Panc1 (cell line): ENCODE results near the gene PLPP4. TPM values are rescaled to one million over a fixed set of nuclear protein-coding genes. Genes with fewer than 3 reads are reported as not detected.

ENCODE experiments used
- ATAC-seq: fragments of 200-7000 bp; cut with Tn5 transposase; 2 replicates; pipeline ENCODE4 v1.9.1; 2020; ENCODE audit warnings: mild to moderate bottlenecking, moderate library complexity
- BruUV-seq: library from RNA; stranded (reverse); fragments of 400-500 nt; replicated peaks from 2 replicates; lab custom pipeline; 2021; lab: Mats Ljungman, UMichigan
- CTCF ChIA-PET: fragments of 300-600 bp; sonication (Branson Sonifier 250); formaldehyde crosslinking; loops from one replicate; lab custom pipeline; 2022; ENCODE audit warnings: antibody characterized with exemption; lab: Charles Lee
- POLR2A ChIA-PET: fragments of 300-600 bp; sonication (Branson Sonifier 250); formaldehyde crosslinking; loops from one replicate; lab custom pipeline; 2022; ENCODE audit warnings: antibody characterized with exemption; lab: Charles Lee
- DNase-seq: peaks from one replicate; pipeline ENCODE4 v3.0.0-alpha.2; 2010; ENCODE audit warnings: low read depth, low spot score
- H3K27ac ChIP-seq: 2 replicates; pipeline ENCODE4 v1.5.1; 2011; ENCODE audit warnings: mild to moderate bottlenecking, low read length, inconsistent platforms
- H3K27me3 ChIP-seq: fragments of 200-500 bp; sonication (Bioruptor generic); 2 replicates; pipeline ENCODE4 v1.6.0; 2014; ENCODE audit warnings: low read length, inconsistent platforms; ENCODE audit not compliant: control insufficient read depth, insufficient read depth
- H3K36me3 ChIP-seq: fragments of 200-500 bp; sonication (Bioruptor generic); 2 replicates; pipeline ENCODE4 v1.5.1; 2014; ENCODE audit warnings: inconsistent platforms, mild to moderate bottlenecking, low read length, moderate library complexity; ENCODE audit not compliant: control insufficient read depth, insufficient read depth
- H3K4me1 ChIP-seq: 2 replicates; pipeline ENCODE4 v1.5.1; 2011; ENCODE audit warnings: inconsistent platforms, mild to moderate bottlenecking, low read length, moderate library complexity; ENCODE audit not compliant: control insufficient read depth, insufficient read depth
- H3K4me3 ChIP-seq, 2 experiments: 2 replicates each; pipeline ENCODE4 v1.5.1; 2011 to 2012; ENCODE audit warnings: low read depth in 2 of 2, low read length in 2 of 2, mild to moderate bottlenecking in 2 of 2, inconsistent platforms in 1 of 2, moderate library complexity in 1 of 2
- H3K9me3 ChIP-seq: fragments of 200-500 bp; sonication (Bioruptor generic); 2 replicates; pipeline ENCODE4 v1.5.1; 2014; ENCODE audit warnings: low read depth, mild to moderate bottlenecking, inconsistent platforms, low read length, moderate library complexity; ENCODE audit not compliant: control insufficient read depth, insufficient read depth
- CTCF ChIP-seq: fragments of 450-650 bp; IDR thresholded peaks from 2 replicates; pipeline ENCODE4 v1.5.1; 2017; ENCODE audit warnings: mild to moderate bottlenecking
- POLR2AphosphoS5 ChIP-seq: IDR thresholded peaks from 2 replicates; pipeline ENCODE4 v1.6.1; 2012; ENCODE audit warnings: mild to moderate bottlenecking, low read depth, low read length, moderate library complexity
- REST ChIP-seq, 2 experiments: IDR thresholded peaks; 2 replicates each; pipeline ENCODE4 v1.6.1; 2011 to 2012; ENCODE audit warnings: low read depth in 2 of 2, control low read depth in 1 of 2, low read length in 1 of 2, mild to moderate bottlenecking in 1 of 2, moderate library complexity in 1 of 2; ENCODE audit not compliant: insufficient read depth in 1 of 2
- SIN3A ChIP-seq: IDR thresholded peaks from 2 replicates; pipeline ENCODE4 v1.6.1; 2012; ENCODE audit warnings: low read depth, mild to moderate bottlenecking, low read length, moderate library complexity, borderline replicate concordance; ENCODE audit not compliant: insufficient read depth
- TCF7L2 ChIP-seq: IDR thresholded peaks from 2 replicates; pipeline ENCODE4 v1.6.1; 2011; ENCODE audit warnings: mild to moderate bottlenecking, low read depth, low read length, inconsistent platforms
- in situ Hi-C: cut with HindIII; loops from 2 replicates; pipeline ENCODE4 v1.10.0; 2016; ENCODE audit warnings: low sequenced_read_pairs, low pct_unique_long_range_greater_than_20kb
- intact Hi-C: fragments of 100-400 bp; cut with micrococcal nuclease; formaldehyde crosslinking; loops from one replicate; pipeline ENCODE4 v1.10.0; 2022; ENCODE audit not compliant: unreplicated experiment
- total RNA-seq: library from RNA; stranded (reverse); gene quantifications from one replicate; pipeline ENCODE4 v1.2.1, GENCODE V29; 2021; ENCODE audit not compliant: unreplicated experiment

PLPP4 gene
- total RNA-seq, 1 experiment from 2014 or later, result 0.18 TPM

GRCh38 chr10:120613180-120613579 lies 156.2 kb downstream of the PLPP4 start:
- in situ Hi-C loops, result no loop called here
- no TSS peak for BruUV-seq
- no peak for TF ChIP-seq POLR2AphosphoS5
- no peak for TF ChIP-seq SIN3A
- TF ChIP-seq REST (IDR thresholded peaks at IDR 0.05; ENCODE audit: insufficient read depth in 1 of 2, low read depth in 2 of 2, low read length in 1 of 2), result no peak
- TF ChIP-seq CTCF, result no peak
- TF ChIP-seq TCF7L2, result no peak
- POLR2A ChIA-PET, result no interaction called here
- no peak overlapping the region for H3K27ac ChIP-seq
- intact Hi-C loops, result no loop called here
- CTCF ChIA-PET, result no interaction called here
- H3K27me3 ChIP-seq, result no peaks in the 10 kb centered on the region
- peaks cover 16% of the 10 kb centered on the region for H3K9me3 ChIP-seq
- H3K4me1 ChIP-seq, result no peaks in the 10 kb centered on the region
- ATAC-seq, result no peak
- DNase-seq, result no peak
- no peak overlapping the region for H3K4me3 ChIP-seq
- H3K36me3 ChIP-seq, result no peaks in the 10 kb centered on the region

GRCh38 chr10:120614680-120615079 lies 157.7 kb downstream of the PLPP4 start:
- in situ Hi-C loops, result no loop called here
- DNase-seq, result no peak
- ChIA-PET CTCF (no interaction called here), POLR2A (no interaction called here)
- Histone ChIP-seq H3K27ac (no peak overlapping the region), H3K4me1 (no peaks in the 10 kb centered on the region), H3K27me3 (no peaks in the 10 kb centered on the region), H3K36me3 (no peaks in the 10 kb centered on the region), H3K9me3 (peaks cover 16% of the 10 kb centered on the region), H3K4me3 (no peak overlapping the region)
- TF ChIP-seq REST (IDR thresholded peaks at IDR 0.05; ENCODE audit: insufficient read depth in 1 of 2, low read depth in 2 of 2, low read length in 1 of 2), result no peak
- no peak for TF ChIP-seq TCF7L2
- no peak for TF ChIP-seq POLR2AphosphoS5
- no peak for TF ChIP-seq CTCF
- TF ChIP-seq SIN3A, result no peak
- intact Hi-C loops, result no loop called here
- no TSS peak for BruUV-seq
- no peak for ATAC-seq
